Measurements from ENCODE around the gene KCNMA1.

The KCNMA1 gene

DNA sequence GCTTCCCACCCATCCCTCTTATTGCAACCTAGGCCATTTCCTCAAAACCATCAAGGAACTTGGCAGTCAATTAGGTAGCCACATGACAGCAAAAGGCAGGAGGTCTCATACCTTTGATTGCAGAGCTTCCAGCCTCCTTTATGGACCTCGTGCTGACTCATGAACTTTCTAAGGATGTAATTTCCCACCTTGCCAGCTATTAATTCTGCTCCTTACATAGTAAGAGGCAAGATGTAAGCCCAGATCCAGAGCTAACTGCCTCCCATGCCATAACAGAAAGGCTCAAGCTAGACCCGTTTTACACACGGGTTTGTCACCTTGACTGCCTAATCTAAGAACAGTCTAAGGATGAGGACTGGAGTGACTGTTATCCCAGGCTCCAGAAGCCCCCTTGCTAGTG, 565.7 kb downstream of the KCNMA1 start:
- no CpG with 5 or more reads among the region's 3 CpGs for WGBS (ENCODE audit: insufficient coverage, insufficient read length)
- H3K4me1 ChIP-seq (ENCODE audit: control insufficient read depth, insufficient read depth, low read length), result no peaks in the 10 kb centered on the region
- no peaks in the 10 kb centered on the region for H3K9me3 ChIP-seq (ENCODE audit: control insufficient read depth, insufficient read depth, low read length)
- no peak for DNase-seq (ENCODE audit: low read depth, low spot score)
- H3K27ac ChIP-seq (ENCODE audit: low read length), result no peak overlapping the region
- H3K27me3 ChIP-seq (ENCODE audit: control insufficient read depth, insufficient read depth, low read length), result no peaks in the 10 kb centered on the region
- H3K4me3 ChIP-seq (ENCODE audit: low read length), result no peak overlapping the region
- H3K36me3 ChIP-seq (ENCODE audit: control insufficient read depth, insufficient read depth, low read length), result no peaks in the 10 kb centered on the region

DNA sequence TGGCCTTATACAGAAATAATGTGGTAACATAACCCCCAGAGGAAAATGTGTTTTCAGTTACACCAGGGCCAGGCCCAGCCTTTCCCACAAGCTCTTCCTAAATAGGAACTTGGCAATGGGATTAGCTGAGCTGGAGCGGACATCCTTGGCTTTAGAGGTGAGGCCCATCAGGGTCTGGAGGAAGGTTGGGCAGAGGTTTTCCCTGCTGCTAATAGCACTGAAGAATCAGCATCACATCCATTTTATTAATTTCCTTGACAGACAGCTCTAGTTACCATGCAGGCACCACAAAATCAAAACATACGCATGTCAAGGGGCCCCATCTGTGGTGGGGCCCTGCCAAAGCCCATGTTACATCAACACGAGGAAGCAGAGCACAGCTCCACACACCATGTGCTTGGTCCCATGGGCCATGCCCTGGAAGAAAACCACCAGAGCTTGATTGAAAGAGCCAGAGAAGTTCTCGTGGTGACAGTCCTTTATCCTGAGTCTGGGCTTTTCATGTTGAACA, 566.6 kb downstream of the KCNMA1 start:
- H3K9me3 ChIP-seq (ENCODE audit: control insufficient read depth, insufficient read depth, low read length), result no peaks in the 10 kb centered on the region
- WGBS (ENCODE audit: insufficient coverage, insufficient read length), result no CpG with 5 or more reads among the region's 4 CpGs
- no peak overlapping the region for H3K4me3 ChIP-seq (ENCODE audit: low read length)
- H3K36me3 ChIP-seq (ENCODE audit: control insufficient read depth, insufficient read depth, low read length), result no peaks in the 10 kb centered on the region
- H3K27me3 ChIP-seq (ENCODE audit: control insufficient read depth, insufficient read depth, low read length), result no peaks in the 10 kb centered on the region
- H3K4me1 ChIP-seq (ENCODE audit: control insufficient read depth, insufficient read depth, low read length), result no peaks in the 10 kb centered on the region
- no peak overlapping the region for H3K27ac ChIP-seq (ENCODE audit: low read length)
- DNase-seq (ENCODE audit: low read depth, low spot score), result no peak

DNA sequence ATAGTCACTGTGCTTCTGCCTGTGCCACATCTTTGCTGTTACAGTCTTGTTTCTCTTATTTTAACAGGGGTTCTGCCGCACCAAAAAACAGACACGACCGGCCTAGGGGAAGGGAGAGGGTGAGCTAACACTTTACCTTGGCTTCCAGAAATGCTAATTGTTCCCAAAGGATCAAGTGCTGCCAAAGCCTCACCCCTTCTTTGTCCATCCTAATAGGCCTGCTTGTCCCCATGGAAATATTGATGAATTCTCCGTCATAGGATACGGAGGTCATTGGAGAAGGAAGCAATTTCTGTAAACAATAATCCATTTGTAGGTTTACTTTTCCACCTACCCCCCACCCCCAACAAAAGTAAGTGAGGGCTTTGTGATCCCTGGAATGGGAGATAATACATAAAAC, 567.3 kb downstream of the KCNMA1 start:
- H3K27ac ChIP-seq (ENCODE audit: low read length), result no peak overlapping the region
- no peaks in the 10 kb centered on the region for H3K36me3 ChIP-seq (ENCODE audit: control insufficient read depth, insufficient read depth, low read length)
- no peaks in the 10 kb centered on the region for H3K9me3 ChIP-seq (ENCODE audit: control insufficient read depth, insufficient read depth, low read length)
- no CpG with 5 or more reads among the region's 5 CpGs for WGBS (ENCODE audit: insufficient coverage, insufficient read length)
- no peak for DNase-seq (ENCODE audit: low read depth, low spot score)
- no peak overlapping the region for H3K4me3 ChIP-seq (ENCODE audit: low read length)
- H3K27me3 ChIP-seq (ENCODE audit: control insufficient read depth, insufficient read depth, low read length), result no peaks in the 10 kb centered on the region
- H3K4me1 ChIP-seq (ENCODE audit: control insufficient read depth, insufficient read depth, low read length), result no peaks in the 10 kb centered on the region

DNA sequence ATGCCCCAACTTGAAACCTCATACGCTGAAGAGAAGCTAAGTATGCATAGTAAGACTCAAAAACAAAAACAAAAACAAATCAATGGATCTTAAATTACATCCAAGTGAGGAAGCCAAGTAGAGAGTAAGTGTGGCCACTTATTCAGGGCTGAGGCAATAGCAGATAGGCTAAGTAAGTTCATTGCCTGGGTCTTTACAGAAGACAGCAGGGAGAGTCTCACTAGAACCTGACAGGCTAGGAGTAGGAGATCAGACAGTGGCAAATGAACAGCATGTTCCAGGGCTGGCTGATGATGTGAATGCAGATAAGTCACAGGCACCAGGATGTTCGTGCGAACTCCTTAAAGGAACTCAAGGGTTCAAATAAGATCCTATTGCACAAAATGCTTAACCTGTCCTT, 568.6 kb downstream of the KCNMA1 start:
- Histone ChIP-seq H3K4me1 (ENCODE audit: control insufficient read depth, insufficient read depth, low read length) (no peaks in the 10 kb centered on the region), H3K27ac (ENCODE audit: low read length) (no peak overlapping the region), H3K27me3 (ENCODE audit: control insufficient read depth, insufficient read depth, low read length) (no peaks in the 10 kb centered on the region), H3K36me3 (ENCODE audit: control insufficient read depth, insufficient read depth, low read length) (no peaks in the 10 kb centered on the region), H3K9me3 (ENCODE audit: control insufficient read depth, insufficient read depth, low read length) (no peaks in the 10 kb centered on the region), H3K4me3 (ENCODE audit: low read length) (no peak overlapping the region)
- no peak for DNase-seq (ENCODE audit: low read depth, low spot score)
- WGBS (ENCODE audit: insufficient coverage, insufficient read length), result no CpG with 5 or more reads among the region's 3 CpGs

DNA sequence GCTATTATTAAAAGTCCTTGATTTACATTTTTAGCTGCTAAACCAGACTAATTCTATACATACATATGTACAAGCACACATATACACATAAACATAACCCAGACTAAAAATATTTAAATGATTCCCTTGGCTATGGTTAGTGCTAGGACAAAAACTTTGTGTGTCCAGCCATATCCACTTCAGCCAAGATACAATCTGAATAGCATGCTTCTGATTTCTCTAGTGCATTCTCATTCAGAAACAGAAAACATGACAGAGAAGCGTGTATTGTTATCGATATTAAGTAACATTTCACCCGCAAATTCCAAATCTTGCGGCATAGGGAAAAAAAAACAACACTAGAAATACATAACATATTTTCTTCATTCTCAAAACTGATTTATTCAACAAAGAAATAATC, 569.3 kb downstream of the KCNMA1 start:
- H3K4me1 ChIP-seq (ENCODE audit: control insufficient read depth, insufficient read depth, low read length), result no peaks in the 10 kb centered on the region
- H3K27me3 ChIP-seq (ENCODE audit: control insufficient read depth, insufficient read depth, low read length), result no peaks in the 10 kb centered on the region
- WGBS (ENCODE audit: insufficient coverage, insufficient read length), result no CpG with 5 or more reads among the region's 4 CpGs
- H3K9me3 ChIP-seq (ENCODE audit: control insufficient read depth, insufficient read depth, low read length), result no peaks in the 10 kb centered on the region
- H3K4me3 ChIP-seq (ENCODE audit: low read length), result no peak overlapping the region
- H3K27ac ChIP-seq (ENCODE audit: low read length), result no peak overlapping the region
- no peak for DNase-seq (ENCODE audit: low read depth, low spot score)
- H3K36me3 ChIP-seq (ENCODE audit: control insufficient read depth, insufficient read depth, low read length), result no peaks in the 10 kb centered on the region

DNA sequence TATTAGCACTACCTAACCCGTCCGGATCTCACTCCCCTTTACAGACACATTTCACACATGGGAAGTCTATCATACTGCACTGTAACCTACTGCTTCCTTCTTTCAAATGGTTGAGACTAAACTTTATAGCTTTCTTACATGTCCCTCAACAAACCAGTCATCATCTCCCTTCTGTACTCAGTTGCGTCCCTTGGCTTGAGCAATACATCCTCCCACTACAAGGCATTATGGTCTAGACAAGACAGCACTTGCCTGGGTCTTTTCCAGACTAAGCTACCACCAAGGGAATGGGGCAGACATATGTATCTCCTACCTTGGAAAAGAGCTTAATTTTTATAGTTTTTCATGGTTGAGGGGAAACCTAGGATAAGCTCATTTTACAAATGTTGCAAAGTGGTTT, 575.2 kb downstream of the KCNMA1 start:
- no peak for DNase-seq (ENCODE audit: low read depth, low spot score)
- Histone ChIP-seq H3K36me3 (ENCODE audit: control insufficient read depth, insufficient read depth, low read length) (no peaks in the 10 kb centered on the region), H3K27ac (ENCODE audit: low read length) (no peak overlapping the region), H3K9me3 (ENCODE audit: control insufficient read depth, insufficient read depth, low read length) (no peaks in the 10 kb centered on the region), H3K4me1 (ENCODE audit: control insufficient read depth, insufficient read depth, low read length) (no peaks in the 10 kb centered on the region), H3K27me3 (ENCODE audit: control insufficient read depth, insufficient read depth, low read length) (no peaks in the 10 kb centered on the region), H3K4me3 (ENCODE audit: low read length) (no peak overlapping the region)
- no CpG with 5 or more reads among the region's 3 CpGs for WGBS (ENCODE audit: insufficient coverage, insufficient read length)

DNA sequence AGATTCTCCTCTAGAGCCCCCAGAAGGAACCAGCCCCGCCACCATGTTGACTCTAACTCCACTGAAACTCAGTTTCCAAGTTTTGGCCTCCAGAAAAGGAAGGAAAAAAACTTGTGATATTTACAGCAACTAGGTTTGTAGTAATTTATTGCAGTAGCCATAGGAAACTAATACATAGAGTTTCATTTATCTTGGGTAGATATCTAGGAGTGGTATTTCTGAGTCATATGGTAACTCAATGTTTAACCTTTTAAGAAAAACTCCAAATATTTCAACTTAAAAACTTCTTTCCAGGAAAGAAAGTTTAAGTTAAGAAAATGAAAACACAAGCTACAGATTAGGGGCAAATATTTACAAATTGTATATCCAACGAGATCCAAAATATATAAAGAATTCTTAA, 576.7 kb downstream of the KCNMA1 start:
- H3K27me3 ChIP-seq (ENCODE audit: control insufficient read depth, insufficient read depth, low read length), result no peaks in the 10 kb centered on the region
- WGBS (ENCODE audit: insufficient coverage, insufficient read length), result no CpG with 5 or more reads among the region's 2 CpGs

DNA sequence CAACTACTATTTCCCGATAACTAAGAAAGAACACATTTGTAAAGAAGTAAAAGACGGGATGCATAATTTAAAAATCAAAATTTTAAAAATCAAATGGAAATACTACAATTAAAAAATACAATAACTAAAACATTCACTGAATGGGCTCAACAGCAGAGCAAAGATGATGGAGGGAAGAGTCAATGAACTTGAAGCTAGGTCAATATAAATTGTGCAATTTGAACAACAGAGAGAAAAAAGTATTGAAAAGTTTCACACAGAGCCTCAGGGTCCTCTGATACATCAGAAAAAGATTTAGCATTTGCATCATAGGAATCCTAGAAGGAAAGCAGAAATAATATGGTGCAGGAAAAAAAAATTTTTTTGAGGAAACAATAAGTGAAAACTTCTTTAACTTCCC, 581.0 kb downstream of the KCNMA1 start:
- no peak for DNase-seq (ENCODE audit: low read depth, low spot score)
- Histone ChIP-seq H3K4me3 (ENCODE audit: low read length) (no peak overlapping the region), H3K4me1 (ENCODE audit: control insufficient read depth, insufficient read depth, low read length) (no peaks in the 10 kb centered on the region), H3K9me3 (ENCODE audit: control insufficient read depth, insufficient read depth, low read length) (no peaks in the 10 kb centered on the region), H3K27ac (ENCODE audit: low read length) (no peak overlapping the region), H3K27me3 (ENCODE audit: control insufficient read depth, insufficient read depth, low read length) (no peaks in the 10 kb centered on the region), H3K36me3 (ENCODE audit: control insufficient read depth, insufficient read depth, low read length) (no peaks in the 10 kb centered on the region)
- WGBS (ENCODE audit: insufficient coverage, insufficient read length), result no CpG with 5 or more reads among the region's 2 CpGs

More for the DNA sequence above, 576.7 kb downstream of the KCNMA1 start:
- no peak for DNase-seq (ENCODE audit: low read depth, low spot score)
- Histone ChIP-seq H3K9me3 (ENCODE audit: control insufficient read depth, insufficient read depth, low read length) (no peaks in the 10 kb centered on the region), H3K4me1 (ENCODE audit: control insufficient read depth, insufficient read depth, low read length) (no peaks in the 10 kb centered on the region), H3K27ac (ENCODE audit: low read length) (no peak overlapping the region), H3K36me3 (ENCODE audit: control insufficient read depth, insufficient read depth, low read length) (no peaks in the 10 kb centered on the region), H3K4me3 (ENCODE audit: low read length) (no peak overlapping the region)

DNA sequence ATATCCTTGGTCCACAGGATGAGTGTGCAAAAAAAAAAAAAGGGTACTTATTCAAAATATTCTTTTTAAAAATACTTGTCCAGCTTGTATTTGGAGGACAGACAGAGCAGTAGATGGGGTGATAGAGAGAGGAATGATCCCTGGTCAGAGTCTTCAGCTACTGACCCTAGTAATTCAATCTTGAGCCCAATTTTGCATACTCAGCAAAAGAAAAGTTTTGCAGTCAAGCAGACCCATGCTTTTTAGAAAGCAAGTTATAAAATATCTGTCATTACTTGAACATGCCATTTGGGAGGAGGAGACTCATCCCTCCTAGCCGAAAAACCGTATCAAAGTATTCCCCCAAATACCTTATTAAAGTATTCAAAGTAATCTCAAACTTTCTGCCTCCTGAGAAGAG, 585.0 kb downstream of the KCNMA1 start:
- no peaks in the 10 kb centered on the region for H3K9me3 ChIP-seq (ENCODE audit: control insufficient read depth, insufficient read depth, low read length)

DNA sequence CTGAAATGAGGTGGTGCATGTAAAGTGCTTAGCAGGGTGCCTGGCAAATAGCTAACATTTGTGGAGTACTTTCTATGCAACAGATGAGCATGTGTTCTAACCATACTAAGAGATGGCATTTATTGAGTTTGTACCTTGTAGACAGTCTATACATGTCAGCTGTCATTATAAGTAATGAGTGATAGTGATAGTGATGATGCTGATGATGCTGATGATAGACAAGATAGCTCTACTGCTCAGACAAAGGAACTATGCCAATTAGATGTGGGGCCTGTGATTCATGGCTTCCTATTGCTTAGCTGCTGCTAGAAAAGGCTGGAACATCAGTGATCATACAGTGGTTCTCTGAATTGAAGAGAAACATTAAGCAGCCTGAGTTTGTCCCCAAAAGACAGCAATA, 585.8 kb downstream of the KCNMA1 start:
- H3K4me3 ChIP-seq (ENCODE audit: low read length), result no peak overlapping the region
- no peaks in the 10 kb centered on the region for H3K36me3 ChIP-seq (ENCODE audit: control insufficient read depth, insufficient read depth, low read length)
- H3K9me3 ChIP-seq (ENCODE audit: control insufficient read depth, insufficient read depth, low read length), result no peaks in the 10 kb centered on the region
- DNase-seq (ENCODE audit: low read depth, low spot score), result no peak
- no peaks in the 10 kb centered on the region for H3K4me1 ChIP-seq (ENCODE audit: control insufficient read depth, insufficient read depth, low read length)
- no peaks in the 10 kb centered on the region for H3K27me3 ChIP-seq (ENCODE audit: control insufficient read depth, insufficient read depth, low read length)
- H3K27ac ChIP-seq (ENCODE audit: low read length), result no peak overlapping the region

More for the DNA sequence above, 585.0 kb downstream of the KCNMA1 start:
- Histone ChIP-seq H3K36me3 (ENCODE audit: control insufficient read depth, insufficient read depth, low read length) (no peaks in the 10 kb centered on the region), H3K4me3 (ENCODE audit: low read length) (no peak overlapping the region), H3K27ac (ENCODE audit: low read length) (no peak overlapping the region), H3K27me3 (ENCODE audit: control insufficient read depth, insufficient read depth, low read length) (no peaks in the 10 kb centered on the region), H3K4me1 (ENCODE audit: control insufficient read depth, insufficient read depth, low read length) (no peaks in the 10 kb centered on the region)
- no CpG with 5 or more reads among the region's 2 CpGs for WGBS (ENCODE audit: insufficient coverage, insufficient read length)
- DNase-seq (ENCODE audit: low read depth, low spot score), result no peak

DNA sequence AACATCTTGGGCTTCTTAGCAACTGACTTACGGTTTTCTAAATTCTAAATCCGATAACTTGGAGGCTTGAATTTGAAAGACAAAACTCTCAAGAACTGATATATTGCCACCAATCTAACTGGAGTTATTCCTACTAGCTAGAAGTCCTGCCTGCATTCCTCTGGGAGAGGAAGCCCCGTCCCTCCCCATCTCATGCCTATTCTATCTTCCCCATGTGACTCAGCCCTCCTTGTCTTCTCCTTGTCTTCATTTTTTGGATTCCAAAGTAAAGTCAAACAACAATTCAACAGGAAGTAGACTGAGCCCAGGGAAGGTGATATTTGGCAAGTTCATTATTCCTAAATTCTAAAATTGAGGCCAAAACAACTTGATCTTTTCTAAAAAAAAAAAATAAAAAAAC, 587.7 kb downstream of the KCNMA1 start:
- no peak for DNase-seq (ENCODE audit: low read depth, low spot score)
- Histone ChIP-seq H3K9me3 (ENCODE audit: control insufficient read depth, insufficient read depth, low read length) (no peaks in the 10 kb centered on the region), H3K4me3 (ENCODE audit: low read length) (no peak overlapping the region), H3K36me3 (ENCODE audit: control insufficient read depth, insufficient read depth, low read length) (no peaks in the 10 kb centered on the region), H3K27ac (ENCODE audit: low read length) (no peak overlapping the region), H3K4me1 (ENCODE audit: control insufficient read depth, insufficient read depth, low read length) (no peaks in the 10 kb centered on the region), H3K27me3 (ENCODE audit: control insufficient read depth, insufficient read depth, low read length) (no peaks in the 10 kb centered on the region)
- no CpG with 5 or more reads among the region's 3 CpGs for WGBS (ENCODE audit: insufficient coverage, insufficient read length)

All from iPS DF 6.9 (cell line).